Endometrial microvascular endothelial cells (primary cell): ENCODE measurements around the gene DAB2IP. TPM values are rescaled to one million over a fixed set of nuclear protein-coding genes. Genes with fewer than 3 reads are reported as not detected.
"Not testable (repeated sequence)": the region's sequence is repeated elsewhere in the genome, so short reads cannot be mapped to it uniquely, and the experiment has no call there.

Experiments
- in situ Hi-C: cut with HindIII; loops from 2 replicates; pipeline ENCODE4 v1.10.0; 2017; ENCODE audit warnings: low sequenced_read_pairs, low pct_unique_long_range_greater_than_20kb; ENCODE audit errors: inconsistent ontology term
- total RNA-seq: library from RNA; depleted of rRNA; stranded (reverse); fragments of >200 nt; gene quantifications from one replicate; pipeline ENCODE4 v1.2.3, GENCODE V29; 2015; ENCODE audit errors: inconsistent ontology term

The DAB2IP gene
- total RNA-seq, 1 donor from 2014 or later = 13.6 TPM

GRCh38 chr9:121640076-121640475, 11.4 kb upstream of the DAB2IP start:
- in situ Hi-C loops = no loop called here

- in situ Hi-C loops = no loop called here
Observed at GRCh38 chr9:121640491-121641223, 10.8 kb upstream of the DAB2IP start.

- in situ Hi-C loops = no loop called here
Observed at GRCh38 chr9:121641224-121641611, 10.2 kb upstream of the DAB2IP start.

- in situ Hi-C loops = no loop called here
Observed at GRCh38 chr9:121642758-121643157, 8.7 kb upstream of the DAB2IP start.

GRCh38 chr9:121643473-121643872, 8.0 kb upstream of the DAB2IP start:
- in situ Hi-C loops = no loop called here

DNA sequence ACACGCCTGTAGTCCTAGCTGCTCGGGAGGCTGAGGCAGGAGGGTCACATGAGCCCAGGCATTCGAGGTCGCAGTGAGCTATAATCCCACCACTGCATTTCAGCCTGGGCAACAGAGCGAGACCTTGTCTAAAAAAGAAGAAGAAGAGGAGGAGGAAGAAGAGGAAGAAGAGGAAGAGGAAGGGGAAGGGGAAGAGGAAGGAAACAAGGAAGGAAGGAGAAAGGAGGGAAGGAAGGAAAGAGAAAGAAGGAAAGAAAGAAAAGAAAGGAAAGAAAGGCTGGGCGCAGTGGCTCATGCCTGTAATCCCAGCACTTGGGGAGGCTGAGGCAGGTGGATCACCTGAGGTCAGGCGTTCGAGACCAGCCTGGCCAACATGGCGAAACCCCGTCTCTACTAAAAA, 7.4 kb upstream of the DAB2IP start:
- in situ Hi-C loops = not testable (repeated sequence)

GRCh38 chr9:121645003-121645402, 6.4 kb upstream of the DAB2IP start:
- in situ Hi-C loops = no loop called here

- in situ Hi-C loops = no loop called here
Observed at GRCh38 chr9:121645853-121646807, 5.3 kb upstream of the DAB2IP start.

DNA sequence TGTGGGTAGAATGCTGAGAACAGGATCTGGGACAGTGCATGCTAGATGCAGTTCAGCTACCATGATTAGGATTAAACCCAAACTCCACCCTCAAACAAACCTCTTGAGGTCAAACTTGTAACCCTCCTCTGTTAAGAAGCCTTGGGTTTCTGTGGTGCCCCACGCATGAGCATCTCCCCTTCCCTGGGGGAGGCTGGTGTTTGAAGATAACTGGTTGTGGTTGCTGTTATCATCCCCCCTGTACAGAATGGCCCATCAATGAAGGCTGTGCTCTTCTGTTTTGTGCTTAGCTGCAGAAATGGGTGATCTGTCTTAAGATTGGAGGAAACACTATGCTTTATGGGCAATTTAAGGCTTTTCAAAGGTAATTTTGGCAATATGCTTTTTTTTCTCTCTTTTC, 4.4 kb upstream of the DAB2IP start:
- in situ Hi-C loops = no loop called here

- in situ Hi-C loops = no loop called here
Observed at GRCh38 chr9:121648172-121648571, 3.3 kb upstream of the DAB2IP start.

GRCh38 chr9:121648799-121649198, 2.6 kb upstream of the DAB2IP start:
- in situ Hi-C loops = no loop called here

DNA sequence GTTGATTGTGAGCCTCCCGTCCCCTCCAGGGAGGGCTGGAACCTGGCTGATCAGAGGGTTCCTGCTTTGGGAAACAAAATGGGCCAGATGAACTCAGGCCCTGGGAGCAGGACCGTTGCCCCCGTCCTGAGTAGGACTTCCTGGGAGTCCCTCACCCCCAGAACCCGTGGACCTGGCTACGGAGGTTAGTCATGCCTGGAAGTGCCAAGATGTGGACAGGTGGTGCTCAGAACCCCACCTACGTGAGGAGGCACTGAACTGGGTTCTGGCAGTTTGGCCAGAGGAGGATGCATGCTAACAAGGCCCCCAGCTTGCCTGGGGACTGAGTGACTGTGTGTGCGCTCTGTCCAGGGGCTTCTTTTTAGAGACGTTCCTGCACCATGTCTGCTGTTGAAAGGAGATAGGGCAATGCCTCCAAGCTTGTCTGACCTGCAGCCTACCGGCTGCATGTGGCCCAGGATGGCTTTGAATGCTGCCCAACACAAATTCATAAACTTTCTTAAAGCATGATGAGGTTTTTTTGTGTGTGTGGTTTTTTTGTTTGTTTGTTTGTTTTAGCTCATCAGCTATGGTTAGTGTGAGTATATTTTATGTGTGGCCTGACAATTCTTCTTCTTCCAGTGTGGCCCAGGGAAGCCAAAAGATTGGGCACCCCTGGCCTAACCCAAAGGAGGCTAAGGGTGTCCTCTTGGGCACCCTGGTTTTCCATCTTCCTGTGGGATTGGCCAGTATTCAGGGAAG, 1.8 kb upstream of the DAB2IP start:
- in situ Hi-C loops = no loop called here

GRCh38 chr9:121650217-121651007, 1.0 kb upstream of the DAB2IP start:
- in situ Hi-C loops = no loop called here

- in situ Hi-C loops = no loop called here
Observed at GRCh38 chr9:121651008-121651294, 483 bp upstream of the DAB2IP start.

- in situ Hi-C loops = no loop called here
Observed at GRCh38 chr9:121652021-121652837, 795 bp downstream of the DAB2IP start.

DNA sequence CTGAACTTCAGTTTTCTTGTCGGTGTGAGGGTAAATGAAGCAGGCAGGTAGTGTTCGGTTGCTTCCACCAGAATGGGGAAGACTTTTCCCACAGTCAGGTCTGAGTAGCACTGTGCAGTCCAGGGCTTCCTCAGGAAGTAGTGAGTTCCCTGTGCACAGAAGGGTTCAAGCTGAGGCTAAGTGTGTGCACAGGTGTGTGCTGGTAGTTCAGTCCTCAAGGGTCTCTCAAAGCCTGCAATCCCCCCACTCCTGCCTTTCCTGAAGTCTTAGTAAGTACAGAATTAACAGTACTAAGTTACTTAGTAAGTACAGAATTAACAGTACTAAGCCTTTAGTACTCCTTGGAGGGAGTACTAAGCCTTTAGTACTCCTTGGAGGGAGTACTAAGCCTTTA, 1.4 kb downstream of the DAB2IP start:
- in situ Hi-C loops = no loop called here

GRCh38 chr9:121654499-121655140, 3.2 kb downstream of the DAB2IP start:
- in situ Hi-C loops = no loop called here
